Forelimb muscle (tissue), 1 donor: ENCODE data around the gene DPP8. TPM values are rescaled to one million over a fixed set of nuclear protein-coding genes. Genes with fewer than 3 reads are reported as not detected.

Experiments used
- DNase-seq: peaks from one replicate; pipeline ENCODE4 v3.0.0-alpha.2; 2013; ENCODE audit warnings: low read depth
- polyA plus RNA-seq: library from polyadenylated mRNA; unstranded; fragments of 120-200 nt; gene quantifications from one replicate; pipeline ENCODE4 v1.2.1, GENCODE V29; 2013; ENCODE audit not compliant: insufficient read length

Gene DPP8
- polyA plus RNA-seq, 1 donor = 24.5 TPM

GRCh38 chr15:65426216-65426853 is 91.2 kb downstream of the DPP8 start:
- DNase-seq = no peak

GRCh38 chr15:65424683-65425082 is 92.8 kb downstream of the DPP8 start:
- no peak for DNase-seq

- no peak for DNase-seq
Measured at GRCh38 chr15:65423976-65424679, 93.4 kb downstream of the DPP8 start.

GRCh38 chr15:65423150-65423975 is 94.1 kb downstream of the DPP8 start:
- no peak for DNase-seq

GRCh38 chr15:65421360-65422215 is 95.9 kb downstream of the DPP8 start:
- peak; percentile 74 for DNase-seq

GRCh38 chr15:65420975-65421359 is 96.5 kb downstream of the DPP8 start:
- no peak for DNase-seq

DNA sequence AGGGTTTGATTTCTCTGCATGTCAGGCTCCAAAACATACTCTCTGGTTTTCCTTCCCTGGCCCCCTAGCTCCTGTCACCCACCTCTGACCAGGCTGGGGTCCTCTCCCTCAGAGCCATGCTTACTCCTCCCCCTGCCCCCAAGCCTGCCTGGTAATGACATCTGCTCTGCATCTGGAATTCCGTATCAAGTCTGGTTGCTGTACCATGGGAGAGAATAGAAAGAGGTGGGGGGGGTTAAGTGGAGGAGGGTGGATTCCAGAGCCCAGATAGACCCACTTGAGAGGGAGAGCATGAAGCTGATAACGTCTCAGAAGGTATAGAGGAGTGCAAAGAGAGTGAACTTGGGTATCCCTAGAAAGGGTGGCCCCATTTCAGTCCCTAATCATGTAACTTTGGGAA is 98.9 kb downstream of the DPP8 start:
- DNase-seq = no peak

DNA sequence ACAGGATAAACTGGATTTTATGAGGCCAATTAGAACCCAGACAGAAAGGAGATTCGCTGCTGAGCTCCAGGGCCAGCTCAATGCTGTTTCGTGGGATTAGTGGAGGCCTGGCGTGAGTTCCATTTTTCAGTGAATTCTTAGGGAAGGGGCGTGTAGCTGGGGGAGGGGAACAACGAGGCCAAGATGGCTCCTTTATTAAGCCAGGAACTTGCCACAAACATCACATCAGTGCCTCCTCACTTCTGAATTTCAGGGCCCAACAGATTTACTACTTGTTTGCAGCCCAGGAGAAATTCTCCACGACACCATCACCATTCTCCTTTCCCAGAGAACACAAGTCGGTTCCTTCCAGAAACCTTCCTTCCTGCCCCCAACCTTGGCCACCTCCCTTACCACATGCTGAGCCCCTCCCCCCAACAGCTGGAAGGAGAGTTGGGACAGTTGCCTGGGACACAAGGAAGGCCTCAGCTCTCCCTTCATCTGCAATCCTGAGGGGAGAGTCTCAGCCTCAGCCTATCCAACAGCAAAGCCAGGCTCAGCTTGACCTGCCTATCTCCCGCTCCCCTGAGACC is 100.6 kb downstream of the DPP8 start:
- DNase-seq = peak; percentile 65

DNA sequence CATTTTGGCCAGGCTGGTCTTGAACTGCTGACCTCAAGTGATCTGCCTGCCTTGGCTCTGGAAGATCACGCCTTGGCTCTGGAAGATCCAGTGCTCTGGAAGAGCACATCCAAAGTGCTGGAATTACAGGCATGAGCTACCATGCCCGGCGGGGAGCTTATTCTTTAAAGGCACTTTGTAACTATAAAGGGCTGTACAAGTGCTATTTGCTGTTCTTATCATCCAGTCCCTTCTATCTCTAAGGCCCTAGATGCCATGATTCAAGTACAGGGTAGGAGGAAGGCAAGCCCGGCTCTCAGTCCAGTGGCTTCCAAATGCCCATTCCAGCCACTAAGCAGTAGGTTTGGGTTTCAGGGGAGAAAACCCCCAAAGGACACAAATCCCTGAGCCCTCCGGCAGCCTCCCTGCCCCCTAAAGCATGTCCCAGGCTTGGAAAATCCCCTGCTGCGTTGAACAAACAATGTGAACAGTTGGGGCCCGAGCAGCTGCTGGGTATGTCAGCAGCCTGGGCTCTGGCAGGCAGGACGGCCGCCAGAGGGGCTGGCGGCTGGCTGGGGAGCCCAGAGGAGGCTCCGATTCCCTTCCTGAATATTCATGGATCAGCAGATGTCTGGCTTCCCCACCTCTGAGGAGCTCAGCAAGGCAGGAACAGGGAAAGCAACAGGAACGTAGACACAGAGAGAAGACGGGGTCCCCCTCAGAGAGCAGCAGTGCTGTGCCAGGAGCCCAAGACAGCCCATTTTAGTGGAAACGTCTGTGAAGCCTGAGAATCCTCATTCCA is 102.5 kb downstream of the DPP8 start:
- DNase-seq = no peak

DNA sequence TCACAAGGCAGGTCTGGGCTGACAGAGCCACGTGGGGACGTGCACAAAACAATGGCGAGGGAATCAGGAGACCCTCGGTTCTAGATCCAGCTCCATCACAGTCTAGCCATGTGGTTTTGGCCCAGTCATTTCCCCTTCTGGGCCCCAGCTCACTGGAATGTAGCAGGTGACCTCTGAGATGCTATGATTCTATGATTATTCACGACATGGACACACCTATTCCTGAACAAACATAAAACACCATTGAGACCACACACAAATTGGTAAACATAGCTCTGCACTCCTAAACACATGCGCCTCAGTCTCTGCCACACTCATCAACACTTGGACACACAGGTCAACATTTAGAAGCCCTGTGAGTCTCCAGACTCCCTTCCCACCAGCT is 103.7 kb downstream of the DPP8 start:
- no peak for DNase-seq

DNA sequence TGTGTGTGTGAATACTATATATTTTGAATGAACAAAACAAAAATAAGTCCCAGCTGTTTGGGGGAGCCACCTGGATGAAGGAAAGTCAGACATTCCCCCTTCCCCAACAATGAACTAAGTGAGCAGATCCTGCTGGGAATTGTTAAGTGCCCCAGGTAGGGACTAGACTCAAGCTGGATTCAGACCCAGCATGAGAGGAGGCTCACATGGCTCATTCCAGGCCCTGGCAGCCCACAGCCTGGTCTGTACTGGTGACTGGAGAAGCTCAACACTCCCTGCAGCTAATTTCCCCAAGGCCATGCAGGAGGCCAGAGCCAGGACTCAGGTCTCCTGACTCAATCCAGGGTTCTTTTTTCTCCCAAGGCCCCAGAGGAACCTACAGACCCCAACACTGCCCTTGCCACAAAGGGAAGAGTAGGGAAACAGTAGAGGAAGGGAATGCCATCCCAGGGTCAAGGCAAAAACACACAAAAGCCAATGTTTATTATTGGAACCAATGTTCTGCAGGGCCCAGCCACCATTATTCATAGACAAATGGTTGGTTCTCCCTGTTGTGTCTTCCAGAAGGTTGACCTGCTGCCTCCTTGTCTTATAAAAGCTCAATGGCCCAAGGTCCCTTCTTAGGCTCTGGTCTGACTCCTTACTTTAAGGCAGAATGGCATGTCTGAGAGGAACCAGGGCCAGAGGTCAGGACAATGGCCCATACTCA is 104.3 kb downstream of the DPP8 start:
- DNase-seq = no peak

- no peak for DNase-seq
Measured at GRCh38 chr15:65412556-65412955, 104.9 kb downstream of the DPP8 start.

DNA sequence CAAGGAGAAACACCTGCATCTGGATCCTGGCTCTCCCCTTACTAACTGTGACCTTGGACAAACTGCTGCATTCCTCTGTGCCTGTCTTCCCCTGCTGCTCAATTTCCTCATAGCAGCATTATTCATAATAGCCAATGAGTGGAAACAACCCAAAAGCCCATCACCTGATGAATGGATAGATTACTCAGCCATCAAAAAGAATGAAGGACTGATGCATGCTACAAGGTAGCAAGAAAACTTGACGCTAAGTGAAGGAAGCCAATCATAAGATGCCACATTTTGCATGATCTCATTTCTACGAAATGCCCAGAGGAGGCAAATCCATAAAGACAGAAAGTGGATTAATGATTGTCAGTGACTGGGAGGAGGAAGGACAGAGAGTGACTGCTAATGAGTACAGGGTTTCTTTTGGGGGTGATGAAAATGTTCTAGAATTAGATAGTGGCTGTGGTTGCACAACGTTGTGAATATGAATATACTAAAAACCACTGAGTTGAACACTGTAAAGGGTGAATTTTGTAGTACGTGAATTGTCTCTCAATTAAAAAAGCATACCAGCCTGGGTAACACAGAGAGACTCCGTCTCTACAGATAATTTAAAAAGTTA is 105.9 kb downstream of the DPP8 start:
- no peak for DNase-seq

GRCh38 chr15:65410972-65411371 is 106.5 kb downstream of the DPP8 start:
- DNase-seq = no peak

DNA sequence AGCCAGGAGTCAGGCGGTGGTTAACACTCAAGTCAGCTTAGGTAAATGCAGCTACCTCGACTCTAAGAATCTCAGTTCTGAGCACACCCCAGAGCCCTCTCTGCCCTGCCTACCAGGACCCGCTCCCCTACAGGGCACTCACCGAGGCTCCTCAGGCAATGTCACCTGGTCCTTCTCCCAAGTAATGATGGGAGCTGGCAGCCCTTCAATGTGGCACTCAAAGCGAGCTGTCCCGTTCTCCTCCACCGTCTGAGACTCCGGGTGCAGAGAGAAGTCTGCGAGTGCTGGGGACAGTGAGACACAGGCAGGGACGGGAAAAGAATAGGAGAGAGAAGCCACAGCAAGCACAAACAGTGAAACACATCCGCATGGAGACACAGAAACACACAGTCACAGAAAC is 107.5 kb downstream of the DPP8 start:
- DNase-seq = no peak

DNA sequence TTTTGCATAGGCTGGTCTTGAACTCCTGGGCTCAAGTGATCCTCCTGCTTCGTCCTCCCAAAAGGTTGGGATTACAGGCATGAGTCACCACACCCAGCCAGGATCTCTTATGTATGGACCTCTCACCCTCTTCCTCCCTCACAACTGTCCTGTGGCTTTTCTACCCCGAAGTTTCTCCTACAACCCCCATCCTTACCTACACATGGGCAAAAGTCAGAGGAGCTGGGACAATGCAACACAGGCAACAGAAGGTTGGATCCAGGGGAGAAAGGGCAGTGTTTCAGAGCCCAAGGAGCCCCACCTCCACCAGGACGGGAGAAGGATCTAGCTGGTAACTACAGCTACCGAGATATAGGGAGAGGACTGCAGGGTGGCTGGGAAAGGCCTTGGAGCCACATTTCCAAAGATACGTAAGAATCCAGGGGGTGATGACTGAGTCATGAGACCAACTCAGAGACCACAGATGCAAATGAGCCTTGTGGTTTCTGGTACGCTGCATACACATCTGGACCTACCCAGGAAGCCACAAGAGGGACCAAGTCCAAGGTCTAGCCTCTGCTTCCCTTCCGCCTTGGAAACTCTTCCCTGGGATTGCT is 108.4 kb downstream of the DPP8 start:
- no peak for DNase-seq

GRCh38 chr15:65408324-65409035 is 109.0 kb downstream of the DPP8 start:
- DNase-seq = no peak

DNA sequence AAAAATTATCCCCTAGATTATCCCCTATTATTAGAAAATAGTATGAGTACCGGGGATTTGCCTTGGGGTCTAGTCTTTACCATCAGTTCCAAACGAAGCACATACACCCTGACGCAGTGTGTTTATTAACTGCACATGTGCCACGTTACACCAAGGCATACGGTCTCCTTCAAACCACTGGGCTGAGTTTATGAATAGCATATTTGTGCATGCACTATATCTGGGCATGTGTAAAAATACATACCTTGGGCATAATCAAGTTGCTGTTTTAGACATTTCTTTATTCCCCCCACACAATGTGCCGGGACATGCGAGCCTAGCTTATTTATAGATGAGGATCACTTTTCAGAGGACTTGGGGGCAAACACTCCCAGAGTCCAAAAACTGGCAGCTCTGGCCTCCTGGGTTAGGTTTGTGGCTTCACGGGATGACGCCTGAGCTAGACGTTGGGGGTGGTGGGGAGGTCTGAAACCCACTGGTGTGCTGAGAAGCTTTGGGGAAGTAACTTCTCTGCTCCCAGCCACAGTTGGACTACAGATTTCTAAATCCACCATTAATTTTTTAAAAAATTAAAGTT is 111.0 kb downstream of the DPP8 start:
- DNase-seq = no peak
